SK-N-SH (cell line): ENCODE results near the gene RBM38. TPM values are rescaled to one million over a fixed set of nuclear protein-coding genes. Genes with fewer than 3 reads are reported as not detected.

Source experiments
- CTCF ChIA-PET: fragments of 300-600, 350-600 bp; formaldehyde crosslinking; extraction: SDS; loops from one replicate; lab custom pipeline; 2021; lab: Yijun Ruan, JAX
- POLR2A ChIA-PET: fragments of 350-600 bp; sonication (Branson Sonifier 250); formaldehyde crosslinking; extraction: SDS; loops from one replicate; lab custom pipeline; 2020; ENCODE audit warnings: antibody characterized with exemption, inconsistent platforms; lab: Yijun Ruan, JAX
- DNase-seq: peaks from one replicate; pipeline ENCODE4 v3.0.0; 2012
- H2AFZ ChIP-seq: fragments of 200-600 bp; sonication (generic); 2 replicates; pipeline ENCODE4 v1.8.1; 2016; ENCODE audit warnings: antibody characterized with exemption, mild to moderate bottlenecking, low read depth
- H3F3A ChIP-seq: fragments of 200-600 bp; sonication (generic); replicated peaks from 2 replicates; pipeline ENCODE3; 2016; ENCODE audit warnings: antibody characterized with exemption, mild to moderate bottlenecking; ENCODE audit not compliant: insufficient read depth
- H3K27ac ChIP-seq, 2 experiments: fragments of 200-500 bp in 1 of 2; fragments of 200-600 bp in 1 of 2; sonication (Bioruptor generic) in 1 of 2; sonication (generic), shearing (Covaris generic) in 1 of 2; 2 replicates each; pipeline versions ENCODE4 v1.5.1 to v1.6.1; 2014 to 2016; ENCODE audit warnings: low read depth in 2 of 2, inconsistent platforms in 1 of 2, low read length in 1 of 2, mild to moderate bottlenecking in 1 of 2, mixed read lengths in 1 of 2
- H3K27me3 ChIP-seq: fragments of 200-600 bp; sonication (generic), shearing (Covaris generic); 2 replicates; pipeline ENCODE4 v1.6.1; 2016; ENCODE audit warnings: mixed run types; ENCODE audit not compliant: insufficient read depth
- H3K36me3 ChIP-seq, 2 experiments: fragments of 200-500 bp in 1 of 2; fragments of 200-600 bp in 1 of 2; sonication (Bioruptor generic) in 1 of 2; sonication (generic) in 1 of 2; replicated peaks in 1 of 2; 2 replicates each; pipeline versions ENCODE3 to v1.5.1; 2014 to 2016; ENCODE audit warnings: low read length in 1 of 2, mild to moderate bottlenecking in 1 of 2; ENCODE audit not compliant: insufficient read depth in 2 of 2, control insufficient read depth in 1 of 2
- H3K4me1 ChIP-seq, 2 experiments: fragments of 200-500 bp in 1 of 2; fragments of 200-600 bp in 1 of 2; sonication (Bioruptor generic) in 1 of 2; sonication (generic), shearing (Covaris generic) in 1 of 2; 2 replicates each; pipeline versions ENCODE4 v1.5.1 to v1.6.1; 2014 to 2016; ENCODE audit warnings: low read depth in 1 of 2, low read length in 1 of 2, mixed run types in 1 of 2; ENCODE audit not compliant: insufficient read depth in 2 of 2, control insufficient read depth in 1 of 2
- H3K4me2 ChIP-seq: fragments of 200-600 bp; sonication (generic), shearing (Covaris generic); 2 replicates; pipeline ENCODE4 v1.6.1; 2017; ENCODE audit warnings: mixed run types
- H3K4me3 ChIP-seq, 2 experiments: fragments of 200-500 bp in 1 of 2; fragments of 200-600 bp in 1 of 2; sonication (Bioruptor generic) in 1 of 2; sonication (generic), shearing (Covaris generic) in 1 of 2; 2 replicates each; pipeline versions ENCODE4 v1.5.1 to v1.8.1; 2014 to 2016; ENCODE audit warnings: low read depth in 2 of 2, inconsistent platforms in 1 of 2, low read length in 1 of 2, mild to moderate bottlenecking in 1 of 2, mixed read lengths in 1 of 2, moderate library complexity in 1 of 2
- H3K79me2 ChIP-seq: fragments of 200-600 bp; sonication (generic); 2 replicates; pipeline ENCODE4 v1.8.1; 2017; ENCODE audit warnings: mild to moderate bottlenecking; ENCODE audit not compliant: insufficient read depth
- H3K9ac ChIP-seq: fragments of 200-600 bp; sonication (generic); 2 replicates; pipeline ENCODE4 v1.6.1; 2017; ENCODE audit warnings: mixed run types
- H3K9me2 ChIP-seq: fragments of 200-600 bp; sonication (generic); 2 replicates; pipeline ENCODE4 v1.6.1; 2017; ENCODE audit warnings: mixed run types
- H3K9me3 ChIP-seq: fragments of 200-600 bp; sonication (generic); 2 replicates; pipeline ENCODE4 v1.6.1; 2017; ENCODE audit warnings: mixed run types, mild to moderate bottlenecking, moderate library complexity
- H4K20me1 ChIP-seq: fragments of 200-600 bp; sonication (generic); 2 replicates; pipeline ENCODE4 v1.6.1; 2017; ENCODE audit warnings: mild to moderate bottlenecking, mixed run types; ENCODE audit not compliant: insufficient read depth
- FOXJ3 ChIP-seq: sonication (generic); formaldehyde crosslinking; IDR thresholded peaks from 2 replicates; pipeline ENCODE4 v1.5.1; 2020; ENCODE audit warnings: mild to moderate bottlenecking, missing genetic modification reagents
- SIN3A ChIP-seq: IDR thresholded peaks from 2 replicates; pipeline ENCODE4 v1.6.1; 2012; ENCODE audit warnings: low read depth, mild to moderate bottlenecking, low read length, moderate library complexity, borderline replicate concordance
- TAF1 ChIP-seq: IDR thresholded peaks from 2 replicates; pipeline ENCODE4 v1.6.1; 2012; ENCODE audit warnings: low read depth, mild to moderate bottlenecking, low read length, moderate library complexity, borderline replicate concordance
- WGBS: methylation state at CpG from one replicate; pipeline ENCODE4 v1.1.6; 2017; ENCODE audit warnings: low lambda C conversion rate; 5-methylcytosine and 5-hydroxymethylcytosine counted together
- polyA plus RNA-seq, 3 experiments: library from polyadenylated mRNA; depleted of rRNA; stranded (reverse); fragments of >200 nt; gene quantifications; 2 replicates each; pipeline ENCODE4 v1.2.3, GENCODE V29; 2012
- TF ChIP-seq, protein P1 (sequence below): IDR thresholded peaks from 2 replicates; pipeline ENCODE4 v1.4.0; 2012; ENCODE audit warnings: low read depth, borderline replicate concordance
- TF ChIP-seq, protein P2 (sequence below): IDR thresholded peaks from 2 replicates; pipeline ENCODE4 v1.4.0; 2012; ENCODE audit warnings: low read depth, borderline replicate concordance
- TF ChIP-seq, protein P3 (sequence below): IDR thresholded peaks from 2 replicates; pipeline ENCODE4 v1.6.1; 2012; ENCODE audit warnings: mild to moderate bottlenecking, low read depth, low read length, moderate library complexity

Gene RBM38
- polyA plus RNA-seq, 1 of the 3 experiments (the other 2 are of a cell fraction): 11.5 TPM

DNA sequence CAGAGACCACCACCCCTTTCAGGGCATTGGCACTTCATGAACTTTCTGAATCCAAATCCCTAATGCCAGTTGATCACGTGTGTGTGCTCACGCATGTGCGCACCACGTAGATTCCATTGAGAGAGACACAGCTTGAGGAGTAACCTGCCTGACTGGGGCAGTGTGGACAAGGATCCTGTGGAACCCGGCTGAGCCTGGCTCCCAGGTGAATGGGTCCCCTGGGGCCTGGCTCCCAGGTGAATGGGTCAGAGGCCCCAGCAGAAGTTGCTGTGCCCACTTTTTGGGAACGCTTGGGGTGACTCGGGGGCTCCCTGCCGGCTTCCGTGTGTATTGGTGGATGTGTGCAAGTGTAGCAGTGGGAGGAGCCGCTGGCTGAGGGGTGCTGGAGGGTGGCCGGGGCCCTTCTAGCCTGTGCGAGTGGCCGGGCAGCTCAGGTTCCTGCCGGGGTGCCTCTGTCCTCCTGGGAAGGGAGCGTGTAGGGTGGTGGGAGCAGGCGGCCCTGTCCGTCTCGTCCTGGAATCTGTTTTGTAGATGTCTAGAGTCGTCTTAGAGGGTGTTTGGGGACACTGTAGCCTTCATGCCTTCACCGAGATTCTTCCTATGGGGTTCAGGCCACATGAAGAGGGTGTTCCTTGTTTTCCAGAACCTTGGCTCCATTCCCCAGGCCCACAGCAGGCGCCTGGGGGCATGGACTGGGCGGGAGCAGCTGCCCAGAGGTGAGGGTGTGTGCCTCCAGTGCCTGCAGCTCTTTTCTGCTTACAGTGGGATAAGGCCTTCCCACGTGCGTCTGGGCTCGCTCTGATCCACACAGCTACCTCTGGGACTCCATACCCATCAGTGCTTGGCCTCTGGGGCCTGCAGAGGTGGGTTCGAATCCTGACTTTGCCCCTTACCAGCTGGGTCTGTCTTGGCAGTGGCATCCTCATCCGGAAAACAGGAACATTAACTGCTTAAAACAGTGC, 3.2 kb downstream of the RBM38 start:
- H3K27ac ChIP-seq: no peak overlapping the region
- peaks cover 0 to 35% of the 10 kb centered on the region in 2 experiments; a peak in 1 of 4 replicates for H3K4me1 ChIP-seq
- ChIA-PET POLR2A (no interaction called here), CTCF (interaction anchor here (1.6 to 2.9 kb wide), 2 partner anchors 101 to 104 kb away, joined by 5 to 14 read pairs; no protein-coding TSS in a partner anchor)
- no peak overlapping the region for H3K4me3 ChIP-seq
- H3K9me3 ChIP-seq: no peaks in the 10 kb centered on the region
- DNase-seq: no peak
- TF ChIP-seq, protein P1, sequence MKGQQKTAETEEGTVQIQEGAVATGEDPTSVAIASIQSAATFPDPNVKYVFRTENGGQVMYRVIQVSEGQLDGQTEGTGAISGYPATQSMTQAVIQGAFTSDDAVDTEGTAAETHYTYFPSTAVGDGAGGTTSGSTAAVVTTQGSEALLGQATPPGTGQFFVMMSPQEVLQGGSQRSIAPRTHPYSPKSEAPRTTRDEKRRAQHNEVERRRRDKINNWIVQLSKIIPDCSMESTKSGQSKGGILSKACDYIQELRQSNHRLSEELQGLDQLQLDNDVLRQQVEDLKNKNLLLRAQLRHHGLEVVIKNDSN: no peak
- TF ChIP-seq TAF1 (no peak), FOXJ3 (CRISPR knock-in tag) (no peak), SIN3A (no peak)
- TF ChIP-seq, protein P2, sequence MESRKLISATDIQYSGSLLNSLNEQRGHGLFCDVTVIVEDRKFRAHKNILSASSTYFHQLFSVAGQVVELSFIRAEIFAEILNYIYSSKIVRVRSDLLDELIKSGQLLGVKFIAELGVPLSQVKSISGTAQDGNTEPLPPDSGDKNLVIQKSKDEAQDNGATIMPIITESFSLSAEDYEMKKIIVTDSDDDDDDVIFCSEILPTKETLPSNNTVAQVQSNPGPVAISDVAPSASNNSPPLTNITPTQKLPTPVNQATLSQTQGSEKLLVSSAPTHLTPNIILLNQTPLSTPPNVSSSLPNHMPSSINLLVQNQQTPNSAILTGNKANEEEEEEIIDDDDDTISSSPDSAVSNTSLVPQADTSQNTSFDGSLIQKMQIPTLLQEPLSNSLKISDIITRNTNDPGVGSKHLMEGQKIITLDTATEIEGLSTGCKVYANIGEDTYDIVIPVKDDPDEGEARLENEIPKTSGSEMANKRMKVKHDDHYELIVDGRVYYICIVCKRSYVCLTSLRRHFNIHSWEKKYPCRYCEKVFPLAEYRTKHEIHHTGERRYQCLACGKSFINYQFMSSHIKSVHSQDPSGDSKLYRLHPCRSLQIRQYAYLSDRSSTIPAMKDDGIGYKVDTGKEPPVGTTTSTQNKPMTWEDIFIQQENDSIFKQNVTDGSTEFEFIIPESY: no peak
- TF ChIP-seq, protein P3, sequence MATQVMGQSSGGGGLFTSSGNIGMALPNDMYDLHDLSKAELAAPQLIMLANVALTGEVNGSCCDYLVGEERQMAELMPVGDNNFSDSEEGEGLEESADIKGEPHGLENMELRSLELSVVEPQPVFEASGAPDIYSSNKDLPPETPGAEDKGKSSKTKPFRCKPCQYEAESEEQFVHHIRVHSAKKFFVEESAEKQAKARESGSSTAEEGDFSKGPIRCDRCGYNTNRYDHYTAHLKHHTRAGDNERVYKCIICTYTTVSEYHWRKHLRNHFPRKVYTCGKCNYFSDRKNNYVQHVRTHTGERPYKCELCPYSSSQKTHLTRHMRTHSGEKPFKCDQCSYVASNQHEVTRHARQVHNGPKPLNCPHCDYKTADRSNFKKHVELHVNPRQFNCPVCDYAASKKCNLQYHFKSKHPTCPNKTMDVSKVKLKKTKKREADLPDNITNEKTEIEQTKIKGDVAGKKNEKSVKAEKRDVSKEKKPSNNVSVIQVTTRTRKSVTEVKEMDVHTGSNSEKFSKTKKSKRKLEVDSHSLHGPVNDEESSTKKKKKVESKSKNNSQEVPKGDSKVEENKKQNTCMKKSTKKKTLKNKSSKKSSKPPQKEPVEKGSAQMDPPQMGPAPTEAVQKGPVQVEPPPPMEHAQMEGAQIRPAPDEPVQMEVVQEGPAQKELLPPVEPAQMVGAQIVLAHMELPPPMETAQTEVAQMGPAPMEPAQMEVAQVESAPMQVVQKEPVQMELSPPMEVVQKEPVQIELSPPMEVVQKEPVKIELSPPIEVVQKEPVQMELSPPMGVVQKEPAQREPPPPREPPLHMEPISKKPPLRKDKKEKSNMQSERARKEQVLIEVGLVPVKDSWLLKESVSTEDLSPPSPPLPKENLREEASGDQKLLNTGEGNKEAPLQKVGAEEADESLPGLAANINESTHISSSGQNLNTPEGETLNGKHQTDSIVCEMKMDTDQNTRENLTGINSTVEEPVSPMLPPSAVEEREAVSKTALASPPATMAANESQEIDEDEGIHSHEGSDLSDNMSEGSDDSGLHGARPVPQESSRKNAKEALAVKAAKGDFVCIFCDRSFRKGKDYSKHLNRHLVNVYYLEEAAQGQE: no peak
- H3K4me2 ChIP-seq: no peak overlapping the region
- H3K9me2 ChIP-seq: no peaks in the 10 kb centered on the region
- no peak overlapping the region for H2AFZ ChIP-seq
- H4K20me1 ChIP-seq: no peaks in the 10 kb centered on the region
- peaks cover 0 to 32% of the 10 kb centered on the region in 2 experiments for H3K36me3 ChIP-seq
- H3K79me2 ChIP-seq: peaks cover 14% of the 10 kb centered on the region
- no peaks in the 10 kb centered on the region for H3F3A ChIP-seq
- WGBS: 91% methylated on average over 21 of the region's 27 CpGs
- no peaks in the 10 kb centered on the region for H3K27me3 ChIP-seq
- H3K9ac ChIP-seq: no peak overlapping the region
